Esophagus squamous epithelium (tissue), 5 donors: Measurements from ENCODE around the gene MCC. TPM values are rescaled to one million over a fixed set of nuclear protein-coding genes. Genes with fewer than 3 reads are reported as not detected.
A peak's percentile ranks its signal among the peaks of the same experiment; 100 is the strongest.

ENCODE experiments used
- DNase-seq: peaks from one replicate; lab custom pipeline; 2025; lab: John Stamatoyannopoulos, UW
- H3K27ac ChIP-seq, 4 donors: fragments of 200-600 bp; sonication (generic); one replicate each; pipeline ENCODE4 v1.5.1; 2016 to 2019; ENCODE audit warnings: mild to moderate bottlenecking in 1 of 4
- H3K27me3 ChIP-seq, 4 donors: fragments of 200-600 bp; sonication (generic); 1 replicate in 3 of 4; 2 replicates in 1 of 4; pipeline versions ENCODE4 v1.5.1 to v1.6.0; 2017 to 2021; ENCODE audit warnings: antibody characterized with exemption in 1 of 4
- H3K36me3 ChIP-seq, 3 donors: fragments of 200-600 bp; sonication (generic); one replicate each; pipeline ENCODE4 v1.5.1; 2016 to 2019
- H3K4me1 ChIP-seq, 3 donors: fragments of 200-600 bp; sonication (generic); one replicate each; pipeline ENCODE4 v1.5.1; 2017 to 2019
- H3K4me3 ChIP-seq, 4 donors: fragments of 200-600 bp; sonication (generic); 1 replicate in 3 of 4; 2 replicates in 1 of 4; pipeline ENCODE4 v1.5.1; 2016 to 2019; ENCODE audit warnings: mild to moderate bottlenecking in 2 of 4, moderate library complexity in 1 of 4
- H3K9me3 ChIP-seq, 3 donors: fragments of 200-600 bp; sonication (generic); one replicate each; pipeline ENCODE4 v1.5.1; 2016 to 2019
- CTCF ChIP-seq, 6 experiments: fragments of 450-650 bp in 4 of 6; fragments of 200-600 bp in 2 of 6; sonication (generic) in 2 of 6; IDR thresholded peaks; one replicate each; pipeline ENCODE4 v1.5.1; 2016 to 2019; ENCODE audit warnings: antibody characterized with exemption in 6 of 6, mild to moderate bottlenecking in 4 of 6, moderate library complexity in 4 of 6
- POLR2A ChIP-seq, 4 donors: fragments of 450-650 bp; IDR thresholded peaks; one replicate each; pipeline ENCODE4 v1.6.1; 2017; ENCODE audit warnings: antibody characterized with exemption in 4 of 4, mild to moderate bottlenecking in 4 of 4, moderate library complexity in 3 of 4
- WGBS, 2 donors: methylation state at CpG; one replicate each; pipeline ENCODE4 v1.1.5; 2018; 5-methylcytosine and 5-hydroxymethylcytosine counted together
- intact Hi-C: fragments of 100-400 bp; cut with DNase I; formaldehyde crosslinking; loops from one replicate; pipeline ENCODE4 v1.15.0; 2022
- total RNA-seq, 4 donors: library from RNA; depleted of rRNA; stranded (reverse); fragments of >200 nt; gene quantifications; one replicate each; pipeline ENCODE4 v1.1.0, GENCODE V29; 2016
- donor health status: DM: yes; HTN: yes; CAD: no.

The MCC gene
- total RNA-seq, 4 donors from 2014 or later: 41.6 to 45.4 (median 43.4) TPM

GRCh38 chr5:113203916-113204315 lies 284.3 kb downstream of the MCC start:
- Histone ChIP-seq H3K4me3 (peak overlapping the region; percentile 24 to 52 (median 29)), H3K4me1 (peaks cover 0 to 68% (median 22%) of the 10 kb centered on the region in 3 donors), H3K27ac (peak overlapping the region; percentile 26 to 81 (median 76)), H3K27me3 (no peaks in the 10 kb centered on the region), H3K36me3 (no peaks in the 10 kb centered on the region), H3K9me3 (no peaks in the 10 kb centered on the region)
- TF ChIP-seq CTCF (IDR thresholded peaks at IDR 0.05): no peak
- no peak for TF ChIP-seq POLR2A (IDR thresholded peaks at IDR 0.05)
- 59 to 72% methylated on average over 7 of the region's 7 CpGs for WGBS, 2 donors
- no peak for DNase-seq
- intact Hi-C loops: no loop called here

- intact Hi-C loops: no loop called here
- H3K36me3 ChIP-seq: peaks cover 0 to under 1% (median 0%) of the 10 kb centered on the region in 3 donors
- no peak for TF ChIP-seq CTCF (IDR thresholded peaks at IDR 0.05)
- no peak for TF ChIP-seq POLR2A (IDR thresholded peaks at IDR 0.05)
- H3K4me3 ChIP-seq: peak overlapping the region; percentile 24 to 52 (median 29)
- peak overlapping the region; percentile 63 to 81 (median 76) for H3K27ac ChIP-seq
- 44 to 49% methylated on average over 25 to 27 of the region's 27 CpGs for WGBS, 2 donors
- H3K4me1 ChIP-seq: peaks cover 0 to 68% (median 22%) of the 10 kb centered on the region in 3 donors
- no peaks in the 10 kb centered on the region for H3K27me3 ChIP-seq
- H3K9me3 ChIP-seq: no peaks in the 10 kb centered on the region
- no peak for DNase-seq
Observed at GRCh38 chr5:113202746-113203716, 285.2 kb downstream of the MCC start.

GRCh38 chr5:113202287-113202686 lies 286.0 kb downstream of the MCC start:
- peaks cover 0 to 68% (median 22%) of the 10 kb centered on the region in 3 donors for H3K4me1 ChIP-seq
- H3K27ac ChIP-seq: peak overlapping the region in 3 of 4 donors; percentile 76 to 81 (median 76)
- H3K9me3 ChIP-seq: no peaks in the 10 kb centered on the region
- intact Hi-C loops: no loop called here
- peak overlapping the region in 3 of 4 donors; percentile 26 to 52 (median 32) for H3K4me3 ChIP-seq
- TF ChIP-seq CTCF (IDR thresholded peaks at IDR 0.05) (no peak), POLR2A (IDR thresholded peaks at IDR 0.05) (no peak)
- DNase-seq: no peak
- no peaks in the 10 kb centered on the region for H3K27me3 ChIP-seq
- peaks cover 0 to 5% (median 0%) of the 10 kb centered on the region in 3 donors for H3K36me3 ChIP-seq
- 91 to 96% methylated on average over 8 of the region's 8 CpGs for WGBS, 2 donors

GRCh38 chr5:113201715-113202114 lies 286.5 kb downstream of the MCC start:
- no peak for DNase-seq
- Histone ChIP-seq H3K4me3 (no peak overlapping the region), H3K9me3 (no peaks in the 10 kb centered on the region), H3K4me1 (peaks cover 0 to 68% (median 22%) of the 10 kb centered on the region in 3 donors), H3K27ac (peak overlapping the region in 1 of 4 donors; percentile 76), H3K27me3 (no peaks in the 10 kb centered on the region), H3K36me3 (peaks cover 0 to 5% (median 0%) of the 10 kb centered on the region in 3 donors)
- TF ChIP-seq CTCF (IDR thresholded peaks at IDR 0.05): no peak
- no peak for TF ChIP-seq POLR2A (IDR thresholded peaks at IDR 0.05)
- WGBS, 2 donors: 69 to 83% methylated on average over 5 of the region's 5 CpGs
- intact Hi-C loops: no loop called here
